K562 (cell line): ENCODE results near the gene RHEB. TPM values are rescaled to one million over a fixed set of nuclear protein-coding genes. Genes with fewer than 3 reads are reported as not detected.

Experiments used
- CHCHD3 ChIP-seq: fragments of 250-450 bp; sonication (Bioruptor Pico); IDR thresholded peaks from 2 replicates; pipeline ENCODE4 v2.1.2; 2022; ENCODE audit warnings: mild to moderate bottlenecking
- CHD4 ChIP-seq: fragments of 200-600 bp; sonication (generic); IDR thresholded peaks from 3 replicates; pipeline ENCODE4 v1.6.1; 2012; ENCODE audit warnings: low read depth, mild to moderate bottlenecking, mixed read lengths, low read length, inconsistent platforms; ENCODE audit not compliant: insufficient read depth, insufficient replicate concordance, poor library complexity, severe bottlenecking
- GTF2A2 ChIP-seq: IDR thresholded peaks from 2 replicates; pipeline ENCODE4 v1.6.1; 2016; ENCODE audit warnings: mild to moderate bottlenecking, missing genetic modification characterization, missing compliant biosample characterization
- HDAC1 ChIP-seq, 2 experiments: fragments of 450-650 bp; IDR thresholded peaks; 2 replicates each; pipeline ENCODE4 v1.6.1; 2016 to 2017; ENCODE audit warnings: inconsistent platforms in 1 of 2, mild to moderate bottlenecking in 1 of 2, moderate library complexity in 1 of 2
- HDGF ChIP-seq: fragments of 450-650 bp; IDR thresholded peaks from 2 replicates; pipeline ENCODE4 v1.6.1; 2016
- HNRNPK ChIP-seq: fragments of 200-400 bp; formaldehyde crosslinking; IDR thresholded peaks from one replicate; pipeline ENCODE4 v1.6.1; 2018; ENCODE audit warnings: mild to moderate bottlenecking, low read depth, low read length; ENCODE audit not compliant: poor library complexity, severe bottlenecking
- KLF13 ChIP-seq: fragments of 450-650 bp; IDR thresholded peaks from 2 replicates; pipeline ENCODE4 v1.6.1; 2016; ENCODE audit warnings: missing genetic modification characterization, low read depth, mild to moderate bottlenecking, missing compliant biosample characterization, moderate library complexity, borderline replicate concordance
- MAZ ChIP-seq, 2 experiments: fragments of 450-650 bp in 1 of 2; sonication (generic) in 1 of 2; formaldehyde crosslinking; IDR thresholded peaks in 1 of 2; conservative IDR thresholded peaks in 1 of 2; 2 replicates each; pipeline versions ENCODE4 v1.4.0 to v1.5.0; 2020; ENCODE audit warnings: mild to moderate bottlenecking in 1 of 2, missing genetic modification reagents in 1 of 2
- MYNN ChIP-seq, 2 experiments: sonication (generic); formaldehyde crosslinking in 1 of 2; IDR thresholded peaks; 2 replicates each; pipeline versions ENCODE4 v1.5.0 to v1.6.1; 2016 to 2020; ENCODE audit warnings: antibody characterized with exemption in 1 of 2, missing genetic modification reagents in 1 of 2
- NCOA1 ChIP-seq: fragments of 450-650 bp; IDR thresholded peaks from 2 replicates; pipeline ENCODE4 v1.6.1; 2016; ENCODE audit warnings: low read depth
- NEUROD1 ChIP-seq: fragments of 150-350 bp; IDR thresholded peaks from 2 replicates; pipeline ENCODE4 v1.6.1; 2014; ENCODE audit warnings: borderline replicate concordance, low read length, low read depth; ENCODE audit not compliant: partially characterized antibody
- NFE2 ChIP-seq: IDR thresholded peaks from 2 replicates; pipeline ENCODE4 v1.6.1; 2014; ENCODE audit warnings: antibody characterized with exemption, low read depth
- NFE2L1 ChIP-seq: fragments of 450-650 bp; IDR thresholded peaks from 2 replicates; pipeline ENCODE4 v1.6.1; 2016; ENCODE audit warnings: missing genetic modification characterization, low read depth, mild to moderate bottlenecking, missing compliant biosample characterization, moderate library complexity, borderline replicate concordance
- SRSF9 ChIP-seq: fragments of 200-400 bp; formaldehyde crosslinking; IDR thresholded peaks from 2 replicates; pipeline ENCODE4 v1.6.1; 2017; ENCODE audit warnings: low read depth, low read length, borderline replicate concordance
- TCFL5 ChIP-seq: fragments of 250-450 bp; sonication (Bioruptor Pico); conservative IDR thresholded peaks from 2 replicates; pipeline ENCODE4 v1.6.1; 2021; ENCODE audit warnings: mild to moderate bottlenecking, moderate library complexity, matching md5 sums
- ZBTB9 ChIP-seq: fragments of 450-650 bp; formaldehyde crosslinking; IDR thresholded peaks from 2 replicates; pipeline ENCODE4 v1.4.0; 2020; ENCODE audit warnings: mild to moderate bottlenecking, moderate library complexity
- ZNF197 ChIP-seq: fragments of 200-800 bp; sonication (Bioruptor generic); IDR thresholded peaks from 2 replicates; pipeline ENCODE4 v1.6.1; 2016; ENCODE audit warnings: low read depth, missing genetic modification characterization, missing compliant biosample characterization
- ZNF696 ChIP-seq: fragments of 250-450 bp; sonication (Bioruptor Pico); conservative IDR thresholded peaks from 2 replicates; pipeline ENCODE4 v1.4.0; 2020; ENCODE audit warnings: mild to moderate bottlenecking, moderate library complexity
- polyA plus RNA-seq, 8 experiments: library from polyadenylated mRNA; depleted of rRNA in 4 of 8; stranded (reverse) in 5 of 8; unstranded in 3 of 8; fragments of >200 nt; fragmentation: Nextera tagmentation in 2 of 8; fragmentation: Illumina TruSeq in 1 of 8; extraction: Ambion mirVana in 2 of 8; extraction: Trizol in 1 of 8; gene quantifications; 2 replicates each; pipeline versions ENCODE4 v1.2.1 to v1.2.3, GENCODE V29; 2011 to 2014; ENCODE audit warnings: inconsistent platforms in 1 of 8, missing spikeins in 1 of 8
- total RNA-seq, 7 experiments: library from RNA; depleted of rRNA in 6 of 7; stranded (reverse); fragments of >200 nt in 6 of 7; fragmentation: Illumina TruSeq in 2 of 7; extraction: Trizol in 2 of 7; gene quantifications; 2 replicates each; pipeline versions ENCODE4 v1.2.1 to v1.2.3, GENCODE V29; 2011 to 2021; ENCODE audit warnings: low replicate concordance in 1 of 7
- TF ChIP-seq, protein P1 (sequence below), 2 experiments: IDR thresholded peaks; 2 replicates each; pipeline ENCODE4 v1.6.1; 2012; ENCODE audit warnings: improper control_type of control experiment in 2 of 2, low read depth in 2 of 2, low read length in 2 of 2, borderline replicate concordance in 1 of 2
- TF ChIP-seq, protein P2 (sequence below): sonication (generic); formaldehyde crosslinking; IDR thresholded peaks from 2 replicates; pipeline ENCODE4 v1.8.0; 2023; ENCODE audit warnings: mild to moderate bottlenecking, missing genetic modification reagents

RHEB gene
- total and polyA plus RNA-seq, 9 of the 15 experiments (the other 6 are each of a cell fraction or from before 2014, with no cell fraction given), result 28.5 to 249 (median 182) TPM

- no peak for TF ChIP-seq MYNN (IDR thresholded peaks at IDR 0.05)
- no peak for TF ChIP-seq MYNN (CRISPR knock-in tag; IDR thresholded peaks at IDR 0.05)
- TF ChIP-seq KLF13 (tag), result peak; percentile 65
- TF ChIP-seq NFE2, result peak; percentile 89
- TF ChIP-seq, protein P1, sequence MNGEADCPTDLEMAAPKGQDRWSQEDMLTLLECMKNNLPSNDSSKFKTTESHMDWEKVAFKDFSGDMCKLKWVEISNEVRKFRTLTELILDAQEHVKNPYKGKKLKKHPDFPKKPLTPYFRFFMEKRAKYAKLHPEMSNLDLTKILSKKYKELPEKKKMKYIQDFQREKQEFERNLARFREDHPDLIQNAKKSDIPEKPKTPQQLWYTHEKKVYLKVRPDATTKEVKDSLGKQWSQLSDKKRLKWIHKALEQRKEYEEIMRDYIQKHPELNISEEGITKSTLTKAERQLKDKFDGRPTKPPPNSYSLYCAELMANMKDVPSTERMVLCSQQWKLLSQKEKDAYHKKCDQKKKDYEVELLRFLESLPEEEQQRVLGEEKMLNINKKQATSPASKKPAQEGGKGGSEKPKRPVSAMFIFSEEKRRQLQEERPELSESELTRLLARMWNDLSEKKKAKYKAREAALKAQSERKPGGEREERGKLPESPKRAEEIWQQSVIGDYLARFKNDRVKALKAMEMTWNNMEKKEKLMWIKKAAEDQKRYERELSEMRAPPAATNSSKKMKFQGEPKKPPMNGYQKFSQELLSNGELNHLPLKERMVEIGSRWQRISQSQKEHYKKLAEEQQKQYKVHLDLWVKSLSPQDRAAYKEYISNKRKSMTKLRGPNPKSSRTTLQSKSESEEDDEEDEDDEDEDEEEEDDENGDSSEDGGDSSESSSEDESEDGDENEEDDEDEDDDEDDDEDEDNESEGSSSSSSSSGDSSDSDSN (IDR thresholded peaks at IDR 0.05; ENCODE audit: borderline replicate concordance in 1 of 2, low read depth in 2 of 2, low read length in 2 of 2), result 0 out of 4 replicates have a peak, but pooled peaks of 1 of the 2 experiments have one; percentile 34
- TF ChIP-seq NCOA1, result peak; percentile 76
- TF ChIP-seq, protein P2, sequence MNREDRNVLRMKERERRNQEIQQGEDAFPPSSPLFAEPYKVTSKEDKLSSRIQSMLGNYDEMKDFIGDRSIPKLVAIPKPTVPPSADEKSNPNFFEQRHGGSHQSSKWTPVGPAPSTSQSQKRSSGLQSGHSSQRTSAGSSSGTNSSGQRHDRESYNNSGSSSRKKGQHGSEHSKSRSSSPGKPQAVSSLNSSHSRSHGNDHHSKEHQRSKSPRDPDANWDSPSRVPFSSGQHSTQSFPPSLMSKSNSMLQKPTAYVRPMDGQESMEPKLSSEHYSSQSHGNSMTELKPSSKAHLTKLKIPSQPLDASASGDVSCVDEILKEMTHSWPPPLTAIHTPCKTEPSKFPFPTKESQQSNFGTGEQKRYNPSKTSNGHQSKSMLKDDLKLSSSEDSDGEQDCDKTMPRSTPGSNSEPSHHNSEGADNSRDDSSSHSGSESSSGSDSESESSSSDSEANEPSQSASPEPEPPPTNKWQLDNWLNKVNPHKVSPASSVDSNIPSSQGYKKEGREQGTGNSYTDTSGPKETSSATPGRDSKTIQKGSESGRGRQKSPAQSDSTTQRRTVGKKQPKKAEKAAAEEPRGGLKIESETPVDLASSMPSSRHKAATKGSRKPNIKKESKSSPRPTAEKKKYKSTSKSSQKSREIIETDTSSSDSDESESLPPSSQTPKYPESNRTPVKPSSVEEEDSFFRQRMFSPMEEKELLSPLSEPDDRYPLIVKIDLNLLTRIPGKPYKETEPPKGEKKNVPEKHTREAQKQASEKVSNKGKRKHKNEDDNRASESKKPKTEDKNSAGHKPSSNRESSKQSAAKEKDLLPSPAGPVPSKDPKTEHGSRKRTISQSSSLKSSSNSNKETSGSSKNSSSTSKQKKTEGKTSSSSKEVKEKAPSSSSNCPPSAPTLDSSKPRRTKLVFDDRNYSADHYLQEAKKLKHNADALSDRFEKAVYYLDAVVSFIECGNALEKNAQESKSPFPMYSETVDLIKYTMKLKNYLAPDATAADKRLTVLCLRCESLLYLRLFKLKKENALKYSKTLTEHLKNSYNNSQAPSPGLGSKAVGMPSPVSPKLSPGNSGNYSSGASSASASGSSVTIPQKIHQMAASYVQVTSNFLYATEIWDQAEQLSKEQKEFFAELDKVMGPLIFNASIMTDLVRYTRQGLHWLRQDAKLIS (CRISPR knock-in tag), result peak; percentile 68
- no peak for TF ChIP-seq TCFL5 (CRISPR knock-in tag)
- TF ChIP-seq HNRNPK, result no peak
- 0 out of 2 replicates have a peak, but pooled peaks have one; percentile 69 for TF ChIP-seq HDGF
- no peak; the same call in 1 of the 2 replicates for TF ChIP-seq GTF2A2 (tag)
- TF ChIP-seq SRSF9, result no peak
- peak in 1 of 2 experiments; percentile 60; a peak in 1 of 4 replicates for TF ChIP-seq MAZ (CRISPR knock-in tag; conservative IDR thresholded peaks at IDR 0.05 in 1 of 2, IDR thresholded peaks at IDR 0.05 in 1 of 2)
- TF ChIP-seq CHCHD3, result no peak
- no peak for TF ChIP-seq ZNF696 (CRISPR knock-in tag)
- TF ChIP-seq ZNF197, result no peak
- TF ChIP-seq NFE2L1, result peak; percentile 61
- TF ChIP-seq HDAC1 (IDR thresholded peaks at IDR 0.05), result peak in 1 of 2 experiments; percentile 78; a peak in 2 of 4 replicates
- peak; percentile 22 for TF ChIP-seq NEUROD1
- TF ChIP-seq CHD4, result peak; percentile 54
- TF ChIP-seq ZBTB9, result no peak
These were observed at the start of gene RHEB (continued) for GRCh38 chr7:151519765-151520418.
